ENCODE data around the gene DSPP.

The DSPP gene

DNA sequence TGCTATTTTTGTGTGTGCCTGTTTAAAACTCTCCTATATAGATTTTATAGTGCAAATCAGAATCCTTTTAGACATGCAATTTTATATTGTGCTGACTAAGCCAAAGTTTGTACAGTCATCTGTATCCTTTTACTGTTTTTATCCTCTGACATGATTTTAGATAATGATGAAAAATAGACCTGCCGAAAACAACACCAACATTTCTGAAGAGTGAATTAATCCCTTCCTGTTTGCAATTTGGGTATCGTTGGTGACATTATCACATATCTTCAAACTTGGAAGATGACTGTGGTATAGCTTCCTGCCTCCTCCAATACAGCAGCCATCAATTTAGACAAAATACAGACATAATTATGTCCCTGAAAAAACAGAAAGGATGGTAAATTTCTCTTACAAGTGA is 28.9 kb upstream of the DSPP start:
- no peaks in the 10 kb centered on the region for H3K79me2 ChIP-seq (ENCODE audit: control insufficient read depth, insufficient read depth, low read length, unreplicated experiment)

DNA sequence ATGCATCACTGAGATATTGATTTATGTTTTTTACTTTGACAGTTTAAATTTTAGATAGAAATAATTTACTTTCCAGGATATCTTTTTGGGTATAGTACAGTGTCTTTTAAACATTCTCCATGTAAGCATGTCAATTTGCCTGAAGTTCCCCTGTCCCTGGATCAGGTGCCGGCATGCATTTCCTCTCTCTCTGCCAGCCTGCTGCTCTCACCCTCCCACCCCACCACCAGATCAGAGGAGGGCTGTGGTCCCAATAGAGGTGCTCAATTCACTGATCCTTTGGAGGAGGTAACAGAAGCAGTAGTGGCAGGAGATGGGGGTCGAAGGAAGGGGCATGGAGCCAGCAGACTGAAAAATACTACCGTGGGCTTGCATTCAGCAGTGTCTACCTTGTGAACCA is 28.3 kb upstream of the DSPP start:
- Histone ChIP-seq H3K27me3 (ENCODE audit: insufficient read depth, low read length) (no peaks in the 10 kb centered on the region), H3K4me1 (ENCODE audit: control insufficient read depth, insufficient read depth, low read length, unreplicated experiment) (no peaks in the 10 kb centered on the region), H3K4me3 (ENCODE audit: low read depth, low read length) (no peak overlapping the region), H3K27ac (ENCODE audit: low read depth, low read length) (no peak overlapping the region), H3K36me3 (ENCODE audit: insufficient read depth, low read length) (no peaks in the 10 kb centered on the region), H3K79me2 (ENCODE audit: control insufficient read depth, insufficient read depth, low read length, unreplicated experiment) (no peaks in the 10 kb centered on the region), H2AFZ (ENCODE audit: low read length, unreplicated experiment) (no peak overlapping the region)

More for the DNA sequence above, 28.9 kb upstream of the DSPP start:
- Histone ChIP-seq H3K27ac (ENCODE audit: low read depth, low read length) (no peak overlapping the region), H3K4me3 (ENCODE audit: low read depth, low read length) (no peak overlapping the region), H3K27me3 (ENCODE audit: insufficient read depth, low read length) (no peaks in the 10 kb centered on the region), H3K4me1 (ENCODE audit: control insufficient read depth, insufficient read depth, low read length, unreplicated experiment) (no peaks in the 10 kb centered on the region), H2AFZ (ENCODE audit: low read length, unreplicated experiment) (no peak overlapping the region), H3K36me3 (ENCODE audit: insufficient read depth, low read length) (no peaks in the 10 kb centered on the region)

- Histone ChIP-seq H3K27ac (ENCODE audit: low read depth, low read length) (no peak overlapping the region), H3K4me3 (ENCODE audit: low read depth, low read length) (no peak overlapping the region)
These were observed 24.0 kb upstream of the DSPP start for GRCh38 chr4:87584222-87584908.

GRCh38 chr4:87589531-87589930 is 18.8 kb upstream of the DSPP start:
- Histone ChIP-seq H3K79me2 (ENCODE audit: control insufficient read depth, insufficient read depth, low read length, unreplicated experiment) (no peaks in the 10 kb centered on the region), H2AFZ (ENCODE audit: low read length, unreplicated experiment) (no peak overlapping the region), H3K4me3 (ENCODE audit: low read depth, low read length) (no peak overlapping the region), H3K27me3 (ENCODE audit: insufficient read depth, low read length) (no peaks in the 10 kb centered on the region), H3K27ac (ENCODE audit: low read depth, low read length) (peak overlapping the region; percentile 47), H3K36me3 (ENCODE audit: insufficient read depth, low read length) (no peaks in the 10 kb centered on the region), H3K4me1 (ENCODE audit: control insufficient read depth, insufficient read depth, low read length, unreplicated experiment) (peaks cover 14% of the 10 kb centered on the region)

More at GRCh38 chr4:87584222-87584908, 24.0 kb upstream of the DSPP start:
- H3K4me1 ChIP-seq (ENCODE audit: control insufficient read depth, insufficient read depth, low read length, unreplicated experiment) = peaks cover 8% of the 10 kb centered on the region
- no peaks in the 10 kb centered on the region for H3K79me2 ChIP-seq (ENCODE audit: control insufficient read depth, insufficient read depth, low read length, unreplicated experiment)
- H3K36me3 ChIP-seq (ENCODE audit: insufficient read depth, low read length) = no peaks in the 10 kb centered on the region
- no peak overlapping the region for H2AFZ ChIP-seq (ENCODE audit: low read length, unreplicated experiment)
- no peaks in the 10 kb centered on the region for H3K27me3 ChIP-seq (ENCODE audit: insufficient read depth, low read length)

- peaks cover 14% of the 10 kb centered on the region for H3K4me1 ChIP-seq (ENCODE audit: control insufficient read depth, insufficient read depth, low read length, unreplicated experiment)
- no peak overlapping the region for H2AFZ ChIP-seq (ENCODE audit: low read length, unreplicated experiment)
- no peak overlapping the region for H3K27ac ChIP-seq (ENCODE audit: low read depth, low read length)
- H3K27me3 ChIP-seq (ENCODE audit: insufficient read depth, low read length) = no peaks in the 10 kb centered on the region
- H3K79me2 ChIP-seq (ENCODE audit: control insufficient read depth, insufficient read depth, low read length, unreplicated experiment) = no peaks in the 10 kb centered on the region
- no peaks in the 10 kb centered on the region for H3K36me3 ChIP-seq (ENCODE audit: insufficient read depth, low read length)
- H3K4me3 ChIP-seq (ENCODE audit: low read depth, low read length) = no peak overlapping the region
These were observed 16.2 kb upstream of the DSPP start for GRCh38 chr4:87592124-87592523.

GRCh38 chr4:87601361-87601760 is 7.0 kb upstream of the DSPP start:
- H3K27me3 ChIP-seq (ENCODE audit: insufficient read depth, low read length) = 0 out of 2 replicates have a peak, but pooled peaks cover 4% of the 10 kb centered on the region

DNA sequence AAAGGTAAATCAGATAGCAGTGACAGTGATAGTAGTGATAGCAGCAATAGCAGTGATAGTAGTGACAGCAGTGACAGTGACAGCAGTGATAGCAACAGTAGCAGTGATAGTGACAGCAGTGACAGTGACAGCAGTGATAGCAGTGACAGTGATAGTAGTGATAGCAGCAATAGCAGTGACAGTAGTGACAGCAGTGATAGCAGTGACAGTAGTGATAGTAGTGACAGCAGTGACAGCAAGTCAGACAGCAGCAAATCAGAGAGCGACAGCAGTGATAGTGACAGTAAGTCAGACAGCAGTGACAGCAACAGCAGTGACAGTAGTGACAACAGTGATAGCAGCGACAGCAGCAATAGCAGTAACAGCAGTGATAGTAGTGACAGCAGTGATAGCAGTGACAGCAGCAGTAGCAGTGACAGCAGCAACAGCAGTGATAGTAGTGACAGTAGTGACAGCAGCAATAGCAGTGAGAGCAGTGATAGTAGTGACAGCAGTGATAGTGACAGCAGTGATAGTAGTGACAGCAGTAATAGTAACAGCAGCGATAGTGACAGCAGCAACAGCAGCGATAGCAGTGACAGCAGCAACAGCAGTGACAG is 6.1 kb downstream of the DSPP start:
- Histone ChIP-seq H2AFZ (ENCODE audit: low read length, unreplicated experiment) (no peak overlapping the region), H3K27me3 (ENCODE audit: insufficient read depth, low read length) (peaks cover 69% of the 10 kb centered on the region), H3K79me2 (ENCODE audit: control insufficient read depth, insufficient read depth, low read length, unreplicated experiment) (no peaks in the 10 kb centered on the region), H3K4me1 (ENCODE audit: control insufficient read depth, insufficient read depth, low read length, unreplicated experiment) (no peaks in the 10 kb centered on the region), H3K36me3 (ENCODE audit: insufficient read depth, low read length) (no peaks in the 10 kb centered on the region), H3K4me3 (ENCODE audit: low read depth, low read length) (no peak overlapping the region), H3K27ac (ENCODE audit: low read depth, low read length) (no peak overlapping the region)

More at GRCh38 chr4:87601361-87601760, 7.0 kb upstream of the DSPP start:
- H3K27ac ChIP-seq (ENCODE audit: low read depth, low read length) = no peak overlapping the region
- H3K79me2 ChIP-seq (ENCODE audit: control insufficient read depth, insufficient read depth, low read length, unreplicated experiment) = no peaks in the 10 kb centered on the region
- no peaks in the 10 kb centered on the region for H3K36me3 ChIP-seq (ENCODE audit: insufficient read depth, low read length)
- H2AFZ ChIP-seq (ENCODE audit: low read length, unreplicated experiment) = no peak overlapping the region
- H3K4me1 ChIP-seq (ENCODE audit: control insufficient read depth, insufficient read depth, low read length, unreplicated experiment) = no peaks in the 10 kb centered on the region
- H3K4me3 ChIP-seq (ENCODE audit: low read depth, low read length) = no peak overlapping the region

GRCh38 chr4:87616268-87616667 is 7.9 kb downstream of the DSPP start:
- H3K27me3 ChIP-seq (ENCODE audit: insufficient read depth, low read length) = peaks cover 83% of the 10 kb centered on the region
- no peak overlapping the region for H3K4me3 ChIP-seq (ENCODE audit: low read depth, low read length)
- H3K4me1 ChIP-seq (ENCODE audit: control insufficient read depth, insufficient read depth, low read length, unreplicated experiment) = no peaks in the 10 kb centered on the region
- no peak overlapping the region for H3K27ac ChIP-seq (ENCODE audit: low read depth, low read length)
- H2AFZ ChIP-seq (ENCODE audit: low read length, unreplicated experiment) = no peak overlapping the region
- H3K36me3 ChIP-seq (ENCODE audit: insufficient read depth, low read length) = no peaks in the 10 kb centered on the region
- no peaks in the 10 kb centered on the region for H3K79me2 ChIP-seq (ENCODE audit: control insufficient read depth, insufficient read depth, low read length, unreplicated experiment)

GRCh38 chr4:87620086-87620485 is 11.8 kb downstream of the DSPP start:
- peaks cover 73% of the 10 kb centered on the region for H3K27me3 ChIP-seq (ENCODE audit: insufficient read depth, low read length)
- H3K4me3 ChIP-seq (ENCODE audit: low read depth, low read length) = no peak overlapping the region
- no peak overlapping the region for H2AFZ ChIP-seq (ENCODE audit: low read length, unreplicated experiment)
- no peaks in the 10 kb centered on the region for H3K36me3 ChIP-seq (ENCODE audit: insufficient read depth, low read length)
- no peaks in the 10 kb centered on the region for H3K4me1 ChIP-seq (ENCODE audit: control insufficient read depth, insufficient read depth, low read length, unreplicated experiment)
- H3K79me2 ChIP-seq (ENCODE audit: control insufficient read depth, insufficient read depth, low read length, unreplicated experiment) = no peaks in the 10 kb centered on the region
- no peak overlapping the region for H3K27ac ChIP-seq (ENCODE audit: low read depth, low read length)

GRCh38 chr4:87620491-87620890 is 12.2 kb downstream of the DSPP start:
- no peaks in the 10 kb centered on the region for H3K79me2 ChIP-seq (ENCODE audit: control insufficient read depth, insufficient read depth, low read length, unreplicated experiment)
- no peak overlapping the region for H3K4me3 ChIP-seq (ENCODE audit: low read depth, low read length)
- H3K27ac ChIP-seq (ENCODE audit: low read depth, low read length) = no peak overlapping the region
- no peaks in the 10 kb centered on the region for H3K4me1 ChIP-seq (ENCODE audit: control insufficient read depth, insufficient read depth, low read length, unreplicated experiment)
- H3K36me3 ChIP-seq (ENCODE audit: insufficient read depth, low read length) = no peaks in the 10 kb centered on the region
- peaks cover 77% of the 10 kb centered on the region for H3K27me3 ChIP-seq (ENCODE audit: insufficient read depth, low read length)
- no peak overlapping the region for H2AFZ ChIP-seq (ENCODE audit: low read length, unreplicated experiment)

DNA sequence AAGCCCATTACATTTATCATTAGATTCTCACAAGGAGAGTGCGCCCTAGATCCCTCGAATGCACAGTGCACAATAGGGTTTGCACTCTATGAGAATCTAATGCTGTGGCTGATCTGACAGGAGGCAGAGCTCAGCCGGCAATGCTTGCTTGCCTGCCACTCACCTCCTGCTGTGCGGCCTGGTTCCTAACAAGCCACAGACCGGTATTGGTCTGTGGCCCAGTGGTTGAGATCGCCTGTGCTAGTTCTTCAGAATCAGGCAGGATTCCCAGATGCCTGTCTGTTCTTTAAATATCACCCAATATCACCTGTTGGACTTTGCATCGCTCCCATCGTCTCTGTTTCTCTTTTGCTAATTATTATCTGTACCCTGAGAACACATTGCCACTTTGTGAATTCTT is 14.0 kb downstream of the DSPP start:
- Histone ChIP-seq H3K36me3 (ENCODE audit: insufficient read depth, low read length) (no peaks in the 10 kb centered on the region), H3K4me3 (ENCODE audit: low read depth, low read length) (no peak overlapping the region)

More for the DNA sequence above, 14.0 kb downstream of the DSPP start:
- Histone ChIP-seq H3K27ac (ENCODE audit: low read depth, low read length) (no peak overlapping the region), H3K4me1 (ENCODE audit: control insufficient read depth, insufficient read depth, low read length, unreplicated experiment) (no peaks in the 10 kb centered on the region), H3K79me2 (ENCODE audit: control insufficient read depth, insufficient read depth, low read length, unreplicated experiment) (no peaks in the 10 kb centered on the region), H3K27me3 (ENCODE audit: insufficient read depth, low read length) (peaks cover 70% of the 10 kb centered on the region), H2AFZ (ENCODE audit: low read length, unreplicated experiment) (no peak overlapping the region)
